Smooth muscle cell (in vitro differentiated cells): ENCODE data around the gene EFCAB12. TPM values are rescaled to one million over a fixed set of nuclear protein-coding genes. Genes with fewer than 3 reads are reported as not detected.
A peak's percentile ranks its signal among the peaks of the same experiment; 100 is the strongest.

ENCODE experiments used
- DNase-seq: peaks from one replicate; lab custom pipeline; 2025; ENCODE audit not compliant: unreplicated experiment; lab: John Stamatoyannopoulos, UW
- H2AFZ ChIP-seq: fragments of 200-600 bp; sonication (generic); 2 replicates; pipeline ENCODE4 v1.6.0; 2016; ENCODE audit warnings: antibody characterized with exemption, low read depth, mild to moderate bottlenecking
- H3F3A ChIP-seq: fragments of 200-600 bp; sonication (generic); 2 replicates; pipeline ENCODE4 v1.6.0; 2017; ENCODE audit warnings: antibody characterized with exemption, low read depth
- H3K27ac ChIP-seq: fragments of 200-600 bp; sonication (generic); 2 replicates; pipeline ENCODE4 v1.5.1; 2016; ENCODE audit warnings: low read depth, mild to moderate bottlenecking
- H3K27me3 ChIP-seq: fragments of 200-600 bp; sonication (generic); 2 replicates; pipeline ENCODE4 v1.6.1; 2016; ENCODE audit warnings: low read depth, mild to moderate bottlenecking
- H3K36me3 ChIP-seq: fragments of 200-600 bp; sonication (generic); 2 replicates; pipeline ENCODE4 v1.5.1; 2016; ENCODE audit warnings: low read depth
- H3K4me1 ChIP-seq: fragments of 200-600 bp; sonication (generic); 2 replicates; pipeline ENCODE4 v1.5.1; 2016; ENCODE audit warnings: low read depth
- H3K4me2 ChIP-seq: fragments of 200-600 bp; sonication (generic); 2 replicates; pipeline ENCODE4 v1.6.0; 2016; ENCODE audit warnings: mild to moderate bottlenecking
- H3K4me3 ChIP-seq: fragments of 200-600 bp; sonication (generic); 2 replicates; pipeline ENCODE4 v1.5.1; 2016; ENCODE audit warnings: mild to moderate bottlenecking
- H3K79me2 ChIP-seq: fragments of 200-600 bp; sonication (generic); 2 replicates; pipeline ENCODE4 v1.6.0; 2016; ENCODE audit warnings: low read depth, mild to moderate bottlenecking
- H3K9ac ChIP-seq: fragments of 200-600 bp; sonication (generic); 2 replicates; pipeline ENCODE4 v1.6.0; 2016; ENCODE audit warnings: low read depth
- H3K9me3 ChIP-seq: fragments of 200-600 bp; sonication (generic); replicated peaks from 2 replicates; pipeline ENCODE4 v1.5.1; 2016; ENCODE audit warnings: low read depth
- H4K20me1 ChIP-seq: fragments of 200-600 bp; sonication (generic); 2 replicates; pipeline ENCODE4 v1.6.0; 2016; ENCODE audit warnings: low read depth
- CTCF ChIP-seq: fragments of 200-600 bp; sonication (generic); IDR thresholded peaks from 2 replicates; pipeline ENCODE4 v1.5.1; 2017; ENCODE audit warnings: borderline replicate concordance, mild to moderate bottlenecking, antibody characterized with exemption; ENCODE audit not compliant: insufficient read depth, poor library complexity, severe bottlenecking
- WGBS: methylation state at CpG from one replicate; pipeline ENCODE4 v1.1.7; 2016; ENCODE audit warnings: low lambda C conversion rate; 5-methylcytosine and 5-hydroxymethylcytosine counted together
- polyA plus RNA-seq: library from polyadenylated mRNA; unstranded; fragments of >200 nt; fragmentation: Nextera tagmentation; extraction: Ambion mirVana; gene quantifications from 2 replicates; pipeline ENCODE4 v1.2.1, GENCODE V29; 2016
- total RNA-seq: library from RNA; depleted of rRNA; stranded (reverse); fragments of >200 nt; gene quantifications from 2 replicates; pipeline ENCODE4 v1.2.3, GENCODE V29; 2014

EFCAB12 gene
- total and polyA plus RNA-seq, 2 experiments from 2014 or later: 0.09 TPM; not detected in 1

- 35% methylated on average over 8 of the region's 8 CpGs for WGBS
- Histone ChIP-seq H3K9ac (no peak overlapping the region), H4K20me1 (no peaks in the 10 kb centered on the region), H3K36me3 (peaks cover under 1% of the 10 kb centered on the region), H3K4me1 (peaks cover 8% of the 10 kb centered on the region), H2AFZ (no peak overlapping the region), H3K27ac (no peak overlapping the region), H3F3A (peaks cover 3% of the 10 kb centered on the region), H3K4me2 (peak overlapping the region; percentile 86), H3K4me3 (peak overlapping the region; percentile 50), H3K79me2 (no peaks in the 10 kb centered on the region), H3K27me3 (no peaks in the 10 kb centered on the region), H3K9me3 (no peaks in the 10 kb centered on the region)
- DNase-seq: no peak
- no peak for TF ChIP-seq CTCF
Measured at GRCh38 chr3:129428007-129428375, 445 bp downstream of the EFCAB12 start.

GRCh38 chr3:129425619-129426018, 2.8 kb downstream of the EFCAB12 start:
- Histone ChIP-seq H3K4me3 (no peak overlapping the region), H3K36me3 (no peaks in the 10 kb centered on the region), H2AFZ (no peak overlapping the region), H3K79me2 (no peaks in the 10 kb centered on the region), H3K9ac (no peak overlapping the region), H3K4me1 (peaks cover 8% of the 10 kb centered on the region), H3K4me2 (no peak overlapping the region), H3F3A (peaks cover 3% of the 10 kb centered on the region), H3K27me3 (no peaks in the 10 kb centered on the region), H3K27ac (no peak overlapping the region), H4K20me1 (no peaks in the 10 kb centered on the region), H3K9me3 (no peaks in the 10 kb centered on the region)
- no peak for TF ChIP-seq CTCF
- 91% methylated on average over 2 of the region's 2 CpGs for WGBS
- DNase-seq: no peak

- Histone ChIP-seq H3K4me3 (no peak overlapping the region), H3K9me3 (no peaks in the 10 kb centered on the region), H3K27ac (no peak overlapping the region), H3F3A (peaks cover 3% of the 10 kb centered on the region), H3K27me3 (no peaks in the 10 kb centered on the region), H2AFZ (no peak overlapping the region), H3K4me1 (peaks cover 8% of the 10 kb centered on the region), H3K9ac (no peak overlapping the region), H3K79me2 (no peaks in the 10 kb centered on the region), H3K36me3 (no peaks in the 10 kb centered on the region), H3K4me2 (no peak overlapping the region), H4K20me1 (no peaks in the 10 kb centered on the region)
- no peak for DNase-seq
- WGBS: 89% methylated on average over 3 of the region's 3 CpGs
- TF ChIP-seq CTCF: no peak
Measured at GRCh38 chr3:129425213-129425612, 3.2 kb downstream of the EFCAB12 start.

- Histone ChIP-seq H3K27ac (no peak overlapping the region), H3K36me3 (no peaks in the 10 kb centered on the region), H3K4me1 (peaks cover 8% of the 10 kb centered on the region), H3K79me2 (no peaks in the 10 kb centered on the region), H4K20me1 (no peaks in the 10 kb centered on the region), H3K4me3 (no peak overlapping the region), H3F3A (peaks cover 3% of the 10 kb centered on the region), H3K4me2 (no peak overlapping the region), H3K27me3 (no peaks in the 10 kb centered on the region), H2AFZ (no peak overlapping the region), H3K9me3 (no peaks in the 10 kb centered on the region), H3K9ac (no peak overlapping the region)
- 65% methylated on average over 4 of the region's 4 CpGs for WGBS
- no peak for TF ChIP-seq CTCF
- no peak for DNase-seq
Measured at GRCh38 chr3:129424185-129424841, 4.1 kb downstream of the EFCAB12 start.
